Mucosa of rectum (tissue), 2 donors: ENCODE data around the gene DPF3.

ENCODE experiments used
- H3K27ac ChIP-seq, 2 donors: one replicate each; pipeline ENCODE4 v1.7.0; 2013; ENCODE audit warnings: inconsistent platforms in 2 of 2, low read depth in 2 of 2, low read length in 2 of 2
- H3K27me3 ChIP-seq, 2 donors: one replicate each; pipeline ENCODE4 v1.7.0; 2013; ENCODE audit warnings: low read length in 2 of 2; ENCODE audit not compliant: control insufficient read depth in 2 of 2, insufficient read depth in 2 of 2
- H3K36me3 ChIP-seq, 2 donors: one replicate each; pipeline ENCODE4 v1.7.0; 2013; ENCODE audit warnings: low read length in 2 of 2; ENCODE audit not compliant: control insufficient read depth in 2 of 2, insufficient read depth in 2 of 2
- H3K4me1 ChIP-seq, 2 donors: one replicate each; pipeline ENCODE4 v1.7.0; 2013; ENCODE audit warnings: low read length in 2 of 2, mild to moderate bottlenecking in 1 of 2; ENCODE audit not compliant: control insufficient read depth in 2 of 2, insufficient read depth in 2 of 2
- H3K4me3 ChIP-seq, 2 donors: one replicate each; pipeline ENCODE4 v1.7.0; 2013; ENCODE audit warnings: low read length in 2 of 2
- H3K9ac ChIP-seq, 2 donors: one replicate each; pipeline ENCODE4 v1.7.0; 2013; ENCODE audit warnings: low read length in 2 of 2, low read depth in 1 of 2, mild to moderate bottlenecking in 1 of 2
- H3K9me3 ChIP-seq, 2 donors: one replicate each; pipeline ENCODE4 v1.7.0; 2013; ENCODE audit warnings: low read length in 2 of 2; ENCODE audit not compliant: control insufficient read depth in 2 of 2
- donor health status: healthy.
- donor health status: Normal muscosa, but diverticular disease.

Gene DPF3

DNA sequence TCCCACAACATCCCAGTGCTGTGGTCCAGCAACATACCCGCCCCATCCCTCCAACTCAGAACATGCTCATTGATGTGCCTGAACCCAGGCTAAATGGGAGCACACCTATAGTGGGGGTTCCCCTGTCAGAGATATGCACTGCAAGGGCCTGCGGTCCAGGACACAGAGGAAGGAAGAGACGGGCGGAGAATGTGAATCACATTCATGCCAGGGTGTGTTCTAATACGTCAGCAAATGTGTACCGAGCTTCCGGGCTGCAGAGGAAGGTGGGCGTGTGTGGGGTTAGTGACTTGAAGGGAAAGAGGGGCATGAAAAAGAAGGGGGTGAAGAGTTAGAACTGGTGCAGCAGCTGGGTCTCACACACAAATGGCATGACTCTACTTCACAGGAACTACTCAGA lies 83.7 kb downstream of the DPF3 start:
- H3K27me3 ChIP-seq: no peaks in the 10 kb centered on the region
- no peaks in the 10 kb centered on the region for H3K36me3 ChIP-seq
- no peaks in the 10 kb centered on the region for H3K4me1 ChIP-seq
- no peaks in the 10 kb centered on the region for H3K9me3 ChIP-seq
- H3K4me3 ChIP-seq: no peak overlapping the region
- no peak overlapping the region for H3K27ac ChIP-seq
- no peak overlapping the region for H3K9ac ChIP-seq

DNA sequence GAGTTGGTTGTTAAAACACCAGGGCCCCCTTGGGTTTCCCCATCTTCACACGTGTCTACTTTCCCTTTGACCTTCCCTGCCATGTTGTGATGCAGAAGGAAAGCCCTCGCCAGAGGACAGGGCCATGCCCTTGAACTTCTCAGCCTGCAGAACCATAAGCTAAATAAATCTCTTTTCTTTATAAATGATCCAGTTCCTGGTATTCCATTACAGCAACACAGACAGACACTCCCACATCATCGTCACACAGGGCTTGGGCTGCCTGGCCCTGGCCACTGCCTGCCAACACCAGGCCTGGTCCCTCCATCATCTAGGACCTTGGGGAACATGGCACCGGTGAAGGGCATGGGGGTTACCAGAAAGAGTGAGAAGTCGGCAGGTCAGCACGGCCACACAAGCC lies 84.8 kb downstream of the DPF3 start:
- H3K27me3 ChIP-seq: no peaks in the 10 kb centered on the region
- H3K27ac ChIP-seq: no peak overlapping the region
- no peak overlapping the region for H3K9ac ChIP-seq
- no peaks in the 10 kb centered on the region for H3K9me3 ChIP-seq
- no peaks in the 10 kb centered on the region for H3K4me1 ChIP-seq
- H3K36me3 ChIP-seq: no peaks in the 10 kb centered on the region
- no peak overlapping the region for H3K4me3 ChIP-seq

DNA sequence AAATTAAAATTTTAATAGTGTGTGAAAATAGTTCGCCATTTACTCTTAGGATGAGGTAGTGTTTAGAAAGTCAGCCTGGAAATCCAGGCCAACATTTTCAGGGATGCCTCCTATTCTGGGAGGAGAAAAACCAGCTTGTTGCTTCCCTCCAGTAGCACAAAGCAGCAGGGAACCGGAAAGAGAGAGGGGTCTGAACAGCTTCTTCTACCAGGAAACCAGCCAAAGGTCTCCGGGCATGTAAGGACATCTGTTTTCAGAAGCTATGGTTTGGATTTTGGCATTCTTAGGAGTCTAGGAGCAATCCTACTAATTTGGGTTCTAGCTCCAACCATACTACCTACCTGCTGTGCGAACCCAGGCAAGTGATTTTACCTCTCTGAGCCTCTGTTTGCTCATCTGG lies 85.3 kb downstream of the DPF3 start:
- Histone ChIP-seq H3K27me3 (no peaks in the 10 kb centered on the region), H3K9ac (no peak overlapping the region), H3K4me1 (no peaks in the 10 kb centered on the region), H3K9me3 (no peaks in the 10 kb centered on the region), H3K4me3 (no peak overlapping the region), H3K36me3 (no peaks in the 10 kb centered on the region), H3K27ac (no peak overlapping the region)

DNA sequence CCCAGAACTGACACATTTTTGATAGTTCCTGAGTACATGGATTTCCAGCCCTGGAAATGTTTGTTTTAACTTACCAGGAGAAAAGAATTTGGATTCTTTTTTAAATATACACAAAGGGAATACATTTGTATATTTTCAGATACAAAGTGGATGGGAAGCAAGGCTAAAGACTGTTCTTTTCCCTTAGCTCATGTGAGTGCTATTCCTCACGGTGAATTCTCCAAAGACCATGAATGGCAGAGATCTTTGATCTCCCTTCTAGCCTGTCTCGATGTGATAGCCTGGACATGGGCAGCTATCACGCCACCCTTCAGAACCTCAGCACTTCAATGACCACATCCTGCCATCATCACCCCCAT lies 91.3 kb downstream of the DPF3 start:
- Histone ChIP-seq H3K27ac (no peak overlapping the region), H3K27me3 (no peaks in the 10 kb centered on the region), H3K9ac (no peak overlapping the region), H3K36me3 (peaks cover 0 to 4% of the 10 kb centered on the region in 2 donors), H3K9me3 (no peaks in the 10 kb centered on the region), H3K4me1 (no peaks in the 10 kb centered on the region), H3K4me3 (no peak overlapping the region)

DNA sequence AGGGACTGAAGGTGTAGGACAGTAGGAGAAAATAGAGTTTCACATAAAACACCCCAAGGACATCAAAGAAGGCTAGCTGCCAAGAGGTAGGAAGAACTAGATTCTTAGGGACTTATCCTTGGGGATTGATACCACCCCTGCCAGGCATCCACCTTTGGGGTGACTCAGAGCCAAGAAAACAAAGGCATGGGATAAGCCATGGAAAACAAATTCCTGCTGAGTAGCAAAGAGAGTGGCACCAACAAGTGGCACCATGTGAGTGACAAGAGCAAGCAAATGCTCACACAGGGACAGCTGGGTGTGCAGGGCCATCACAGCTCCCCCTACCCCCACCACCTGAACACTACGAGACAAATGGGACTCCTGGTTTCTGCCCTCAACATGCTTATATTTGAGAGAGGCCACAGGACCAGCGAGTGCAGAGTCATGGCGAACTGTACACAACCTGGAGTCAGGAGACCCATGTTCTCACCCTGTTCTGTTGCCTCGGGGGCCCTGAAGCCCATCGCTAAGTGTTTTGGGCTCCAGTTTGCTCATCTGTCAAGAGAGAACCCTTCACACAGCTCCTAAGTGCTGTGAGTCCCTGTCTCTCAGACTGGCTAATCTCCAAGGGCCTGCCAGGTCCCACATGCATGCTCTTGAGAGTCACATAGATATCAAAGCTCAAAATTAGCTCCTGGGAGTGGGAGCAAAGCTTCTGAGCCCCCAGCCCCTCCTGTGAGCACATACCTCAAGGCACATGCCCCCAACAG lies 91.9 kb downstream of the DPF3 start:
- H3K27ac ChIP-seq: no peak overlapping the region
- no peak overlapping the region for H3K4me3 ChIP-seq
- peaks cover 0 to 4% of the 10 kb centered on the region in 2 donors for H3K36me3 ChIP-seq
- H3K4me1 ChIP-seq: no peaks in the 10 kb centered on the region
- H3K9ac ChIP-seq: no peak overlapping the region
- H3K9me3 ChIP-seq: no peaks in the 10 kb centered on the region
- no peaks in the 10 kb centered on the region for H3K27me3 ChIP-seq

DNA sequence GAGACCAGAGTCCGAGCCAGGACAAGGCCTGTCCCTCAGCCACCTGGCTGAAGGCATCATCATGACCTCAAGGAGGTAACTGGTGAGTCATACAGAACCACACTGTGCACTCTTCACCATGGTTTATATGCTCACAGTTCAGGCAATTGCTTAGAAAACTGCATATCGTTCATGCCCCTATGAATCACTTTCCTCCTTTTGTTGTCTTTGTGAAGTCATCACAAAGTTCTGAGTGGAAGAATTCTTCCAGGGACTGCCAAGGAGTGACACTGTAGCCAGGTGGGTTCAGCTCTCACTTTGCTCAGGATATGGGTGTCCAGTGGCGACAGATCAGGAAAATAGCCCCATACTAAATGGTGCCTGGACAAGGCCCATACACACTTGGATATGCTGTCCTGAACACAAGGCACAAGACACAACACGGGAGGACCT lies 92.5 kb downstream of the DPF3 start:
- Histone ChIP-seq H3K27ac (no peak overlapping the region), H3K9me3 (no peaks in the 10 kb centered on the region), H3K9ac (no peak overlapping the region), H3K36me3 (peaks cover 0 to 4% of the 10 kb centered on the region in 2 donors), H3K4me3 (no peak overlapping the region), H3K27me3 (no peaks in the 10 kb centered on the region), H3K4me1 (no peaks in the 10 kb centered on the region)

DNA sequence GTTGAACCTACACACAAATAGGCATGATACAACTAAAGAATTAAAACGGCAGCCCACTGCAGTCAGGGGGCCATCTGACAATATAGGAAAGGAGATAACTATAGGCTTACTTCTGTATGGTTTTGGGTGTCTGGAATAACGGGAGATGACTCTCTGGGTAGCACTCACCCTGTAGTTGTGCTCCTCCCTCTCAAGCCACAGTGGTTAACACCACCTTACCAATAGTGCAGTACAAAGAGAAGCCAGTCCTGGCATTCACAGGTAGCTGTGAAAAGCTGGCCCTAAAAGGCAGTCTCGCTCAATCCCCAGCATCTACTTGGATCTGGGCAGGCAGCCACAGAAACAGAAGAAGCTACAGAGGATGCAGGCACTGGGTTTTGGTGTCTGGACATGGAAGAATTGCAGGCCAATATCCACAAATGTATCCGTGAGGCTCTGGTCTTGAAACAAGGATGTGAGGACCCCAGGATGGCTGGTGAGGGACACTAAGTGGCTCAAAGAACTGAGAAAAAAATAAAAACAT lies 93.0 kb downstream of the DPF3 start:
- Histone ChIP-seq H3K4me1 (no peaks in the 10 kb centered on the region), H3K4me3 (no peak overlapping the region), H3K9me3 (no peaks in the 10 kb centered on the region), H3K9ac (no peak overlapping the region), H3K36me3 (peaks cover 0 to 4% of the 10 kb centered on the region in 2 donors), H3K27me3 (no peaks in the 10 kb centered on the region), H3K27ac (no peak overlapping the region)

DNA sequence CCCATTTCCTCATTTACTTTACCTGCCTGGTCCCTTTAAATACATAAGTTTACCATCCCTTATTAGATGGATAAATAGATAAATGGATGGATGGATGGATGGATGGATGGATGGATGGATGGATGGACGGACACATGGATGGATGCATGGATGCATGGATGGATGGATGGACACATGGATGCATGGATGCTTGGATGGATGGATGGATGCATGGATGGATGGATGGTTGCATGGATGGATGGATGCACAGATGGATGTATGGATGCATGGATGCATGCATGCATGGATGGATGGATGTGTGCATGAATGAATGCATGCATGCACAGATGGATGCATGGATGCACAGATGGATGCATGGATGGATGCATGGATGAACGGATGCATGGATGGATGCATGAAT lies 93.6 kb downstream of the DPF3 start:
- Histone ChIP-seq H3K9me3 (no peaks in the 10 kb centered on the region), H3K27me3 (no peaks in the 10 kb centered on the region), H3K36me3 (peaks cover 0 to 4% of the 10 kb centered on the region in 2 donors), H3K4me1 (no peaks in the 10 kb centered on the region), H3K27ac (no peak overlapping the region), H3K4me3 (no peak overlapping the region), H3K9ac (no peak overlapping the region)

DNA sequence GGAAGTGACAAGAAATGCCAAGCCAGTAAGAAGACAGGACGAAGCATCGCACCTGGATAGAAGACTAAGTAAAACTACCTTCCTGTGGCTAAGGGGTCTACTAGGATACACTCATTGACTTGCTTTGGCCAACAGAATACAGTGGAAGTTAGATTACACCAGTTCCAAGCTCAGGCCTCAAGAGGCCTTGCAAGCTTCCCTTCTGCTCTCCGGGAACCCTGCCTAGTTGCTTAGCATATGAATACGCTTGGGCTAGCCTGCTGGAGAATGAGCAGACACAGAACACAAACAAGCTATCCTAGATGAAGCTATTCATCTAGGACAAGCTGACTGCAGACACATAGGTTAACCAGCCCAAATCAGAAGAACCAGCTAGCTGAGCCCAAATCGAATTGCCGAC lies 97.0 kb downstream of the DPF3 start:
- no peaks in the 10 kb centered on the region for H3K4me1 ChIP-seq
- H3K4me3 ChIP-seq: no peak overlapping the region
- H3K27ac ChIP-seq: no peak overlapping the region
- H3K27me3 ChIP-seq: no peaks in the 10 kb centered on the region
- no peaks in the 10 kb centered on the region for H3K9me3 ChIP-seq
- H3K9ac ChIP-seq: no peak overlapping the region
- peaks cover 0 to 5% of the 10 kb centered on the region in 2 donors for H3K36me3 ChIP-seq

DNA sequence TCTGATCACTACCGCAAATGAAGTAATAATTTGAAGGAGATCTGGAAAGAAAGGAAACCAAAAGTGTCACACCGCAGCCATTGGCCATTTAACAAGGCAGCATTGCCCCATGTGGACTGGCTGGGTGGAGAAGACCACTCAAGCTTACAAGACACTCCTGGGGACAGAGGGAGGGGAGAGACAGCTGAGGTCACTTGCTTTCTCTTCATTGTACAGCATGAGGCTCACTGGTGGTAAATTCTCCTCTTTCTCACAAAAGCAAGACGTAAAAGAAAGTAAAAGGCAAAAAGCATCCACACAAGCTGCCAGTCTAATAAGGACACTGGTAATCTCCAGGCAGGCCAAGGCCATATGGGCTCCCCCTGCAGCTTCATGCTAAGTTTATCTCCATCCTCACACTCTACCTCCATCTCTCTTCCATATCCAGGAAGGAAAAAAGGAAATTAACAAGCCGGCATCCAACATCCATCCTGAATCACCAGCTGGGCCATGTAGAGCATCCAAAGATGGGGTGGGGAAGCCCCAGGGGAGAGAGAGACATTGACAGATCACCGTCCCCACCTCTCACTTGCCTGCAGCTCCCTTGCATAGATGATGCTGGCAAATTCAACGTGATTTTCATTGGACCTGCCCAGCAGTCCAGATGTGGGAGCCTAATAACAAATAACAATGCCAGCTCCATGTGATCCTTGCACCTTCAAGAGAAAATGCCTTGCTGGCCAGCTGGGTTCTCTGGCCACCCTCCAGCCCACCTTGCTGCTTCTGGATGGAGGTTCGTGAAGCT lies 100.6 kb downstream of the DPF3 start:
- Histone ChIP-seq H3K9ac (no peak overlapping the region), H3K36me3 (peaks cover 0 to 2% of the 10 kb centered on the region in 2 donors), H3K27ac (no peak overlapping the region), H3K9me3 (no peaks in the 10 kb centered on the region), H3K4me1 (no peaks in the 10 kb centered on the region), H3K27me3 (no peaks in the 10 kb centered on the region), H3K4me3 (no peak overlapping the region)
